Articular chondrocyte of knee joint (primary cell): ENCODE data around the gene EGFL8. TPM values are rescaled to one million over a fixed set of nuclear protein-coding genes. Genes with fewer than 3 reads are reported as not detected.

ENCODE experiments used
- small RNA-seq: library from RNA; depleted of rRNA; stranded (forward); fragments of <200 nt; gene quantifications from one replicate; pipeline ENCODE3, GENCODE V24; 2012
- total RNA-seq: library from RNA; depleted of rRNA; stranded (reverse); fragments of >200 nt; gene quantifications from 2 replicates; pipeline ENCODE4 v1.2.3, GENCODE V29; 2012

Gene EGFL8
- 0.86 and 1.7 TPM in 2 replicates for total RNA-seq

GRCh38 chr6:32164295-32164694 is at the start of gene EGFL8:
Gene EGFL8 (plus strand): TSS chr6:32164595. CDS start chr6:32166166, 1,571 bp downstream.

DNA sequence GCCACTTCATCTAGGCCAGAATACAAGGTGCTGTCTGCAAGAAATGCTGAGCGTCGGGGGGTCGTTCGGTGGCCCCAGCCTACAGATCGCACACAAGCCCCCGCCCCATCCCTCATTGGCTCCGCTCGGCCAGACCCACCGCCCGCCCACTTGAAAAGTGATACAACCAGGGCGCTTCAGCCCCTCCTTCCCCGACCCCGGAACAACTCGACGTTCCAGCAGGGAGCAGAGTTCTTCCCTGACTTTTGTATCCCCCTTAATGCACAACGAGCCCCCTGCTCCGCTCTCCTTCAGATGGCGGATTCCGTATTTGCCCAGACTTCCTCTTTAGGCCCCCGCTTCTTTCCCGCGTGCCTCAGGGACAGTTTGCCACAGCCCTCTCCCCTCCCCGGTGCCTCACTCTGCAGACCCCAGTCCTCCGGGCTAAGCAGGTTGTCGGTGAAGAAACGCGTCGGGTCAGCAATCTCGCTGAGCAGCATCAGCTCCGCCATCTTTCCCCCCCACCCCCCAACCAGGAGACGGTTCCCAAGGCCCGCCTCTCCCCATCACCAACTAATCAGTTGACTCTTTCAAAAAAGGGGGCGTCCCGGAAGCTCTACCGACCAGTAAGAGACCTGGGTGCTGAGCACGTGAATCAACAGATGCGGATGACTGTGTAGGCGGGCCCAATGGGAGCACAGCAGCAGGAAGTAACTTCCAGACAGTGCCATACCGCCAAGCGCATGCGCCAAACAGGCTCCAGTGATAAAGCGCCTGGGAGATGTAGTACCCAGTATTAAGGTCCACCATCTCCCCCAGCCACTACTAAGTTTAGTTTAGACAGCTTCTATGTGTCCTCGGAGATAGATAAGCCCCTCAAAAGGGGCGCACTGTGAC is 36.4 kb upstream of the EGFL8 start, which contains the start of gene ATF6B:
Gene ATF6B, minus strand, starts transcription at position 530 of the 876 bp plus-strand sequence. Its CDS starts 39 bp downstream, at position 491.

DNA sequence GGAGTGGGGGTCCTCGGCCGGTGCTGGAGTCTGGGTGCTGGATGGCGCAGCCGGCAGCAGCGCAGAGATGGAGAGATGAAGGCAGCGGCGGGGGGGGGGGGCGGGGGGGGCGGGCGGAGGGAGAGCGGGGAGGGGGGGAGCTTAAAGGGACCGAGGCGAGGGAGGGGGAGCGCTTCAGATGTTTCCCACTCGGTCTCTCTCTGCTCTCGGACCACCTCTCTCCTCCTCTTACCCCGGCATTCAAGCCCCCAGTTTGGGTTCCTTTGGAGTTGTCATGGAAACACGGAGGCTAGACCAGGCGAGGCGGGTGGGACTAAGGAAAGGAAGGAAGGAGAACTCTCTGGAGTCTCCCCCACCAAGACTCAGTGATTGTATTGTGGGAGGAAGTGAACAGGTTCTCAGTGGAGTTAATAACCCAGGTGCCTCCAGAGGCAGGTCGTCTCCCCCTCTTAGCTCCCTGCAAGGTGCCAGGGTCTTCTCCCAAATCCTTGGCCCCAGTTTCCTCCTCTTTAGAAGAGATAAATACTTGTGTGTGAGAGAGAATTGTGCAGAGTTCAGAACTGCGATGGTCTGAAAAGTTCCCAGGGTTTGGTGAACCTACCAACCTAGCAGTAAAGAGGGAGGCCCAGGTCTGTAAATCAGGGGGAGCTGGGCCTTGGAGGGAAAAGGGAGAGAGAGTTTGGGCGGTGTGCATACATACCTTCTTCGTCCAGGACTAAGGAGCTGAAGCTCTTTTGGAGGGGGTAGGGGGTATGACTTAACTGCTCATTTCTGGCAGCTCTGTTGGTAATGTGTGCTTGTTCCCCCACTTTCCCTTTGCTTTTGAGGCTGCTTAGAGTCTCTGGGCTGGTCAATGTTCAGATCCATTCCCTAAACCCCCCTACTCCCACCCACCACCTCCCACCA is 12.3 kb upstream of the EGFL8 start, which contains the start of gene PRRT1:
Gene PRRT1, minus strand, starts transcription at position 77 of the 906 bp plus-strand sequence. CDS start 112 bp downstream, outside the sequence.

DNA sequence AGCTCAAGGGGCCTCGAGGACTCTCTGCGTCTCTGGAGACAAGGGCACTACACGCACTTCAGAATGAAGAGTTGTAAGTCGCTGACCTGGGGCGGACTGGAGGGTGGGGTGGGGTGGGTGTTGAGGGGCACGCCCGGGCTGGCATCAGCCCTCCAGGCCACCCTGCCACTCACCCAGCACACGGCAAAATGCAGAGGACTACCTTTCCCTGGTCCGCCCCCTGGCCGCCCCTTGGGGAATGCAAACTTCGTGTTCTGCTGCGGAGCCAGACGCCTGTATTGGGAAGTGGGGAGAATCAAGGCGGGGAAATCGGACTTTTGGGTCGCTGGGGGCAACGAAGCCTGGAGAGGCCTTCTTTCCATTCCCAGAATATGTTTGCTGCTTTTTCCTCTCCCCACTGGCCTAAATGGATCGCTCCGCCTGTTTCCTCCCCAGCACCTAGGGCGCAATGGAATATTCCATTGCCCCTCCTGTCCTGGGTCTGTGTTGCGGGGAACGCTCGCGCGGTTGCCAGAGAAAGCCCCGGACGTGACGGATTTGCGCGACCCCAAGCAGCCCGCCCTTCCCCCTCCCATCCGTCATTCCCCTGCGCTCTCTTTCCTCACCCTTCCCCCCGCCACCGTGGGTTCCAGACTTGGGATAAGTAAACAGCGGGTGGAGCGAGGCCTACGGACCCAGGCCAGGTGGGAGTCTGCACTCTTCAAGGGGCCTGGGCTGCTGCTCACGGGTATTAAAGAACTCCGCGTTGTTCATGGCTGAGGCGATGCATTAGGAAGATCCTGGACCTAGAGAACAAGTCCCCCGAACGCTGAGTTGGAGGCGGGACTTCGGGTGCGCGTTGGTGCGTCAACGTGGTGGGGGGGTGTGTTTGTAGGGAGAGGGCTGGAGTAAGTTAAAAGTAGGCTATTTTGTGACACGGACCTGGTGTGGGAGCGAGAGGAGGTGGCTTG is 10.6 kb upstream of the EGFL8 start, which contains the start of gene PPT2:
Gene PPT2, plus strand, starts transcription at position 578 of the 950 bp plus-strand sequence. CDS start 454 bp downstream, outside the sequence.

DNA sequence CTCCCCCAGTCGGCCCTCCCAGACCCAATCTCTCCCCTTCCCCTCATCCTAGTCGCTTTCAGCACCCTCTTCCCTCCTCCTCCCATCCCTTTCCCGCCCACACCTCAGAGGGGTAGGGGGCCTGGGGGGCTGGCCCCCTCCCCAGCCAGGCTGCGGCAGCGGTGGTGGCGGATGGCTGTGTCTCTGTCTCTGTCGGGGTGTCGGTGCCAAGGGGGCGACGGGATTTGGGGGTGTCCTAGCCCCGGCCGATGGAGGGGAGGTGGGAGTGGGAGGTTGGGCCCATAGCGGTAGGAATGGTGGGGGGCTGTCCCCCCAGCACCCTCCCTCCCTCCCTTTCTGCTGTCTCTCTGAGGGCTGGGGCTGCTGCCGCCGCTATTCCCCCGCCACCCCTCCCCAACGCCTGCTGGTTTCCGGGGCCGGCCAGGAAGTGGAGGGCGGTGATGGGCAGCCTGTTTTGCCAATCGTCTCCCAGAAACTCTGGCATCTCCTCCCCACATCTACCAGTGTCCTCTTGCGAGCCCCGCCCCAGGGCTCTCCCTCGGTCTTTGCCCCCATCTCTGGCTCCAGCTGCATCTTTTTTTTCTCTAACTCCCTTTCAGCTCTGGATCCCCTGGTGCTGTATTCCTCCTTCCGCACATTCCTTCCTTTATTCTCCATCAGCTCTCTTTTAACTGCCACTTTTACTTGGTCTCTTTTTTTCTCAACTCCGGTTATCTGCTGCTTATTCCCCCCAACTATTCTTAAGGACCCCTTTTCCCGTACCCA is 11.5 kb downstream of the EGFL8 start, which contains the start of gene AGPAT1:
Gene AGPAT1, minus strand, starts transcription at position 374 of the 765 bp plus-strand sequence. CDS start 4,588 bp downstream, outside the sequence.

GRCh38 chr6:32177788-32178546 is 13.6 kb downstream of the EGFL8 start, which contains the start of gene RNF5:
Gene RNF5 (plus strand): TSS chr6:32178405. CDS start chr6:32178512, 107 bp downstream.

GRCh38 chr6:32184084-32184640 is 19.8 kb downstream of the EGFL8 start, which contains the start of gene AGER:
Gene AGER (minus strand): TSS chr6:32184253. CDS start chr6:32184222, 31 bp downstream.

GRCh38 chr6:32190054-32190851 is 25.9 kb downstream of the EGFL8 start, which contains the start of gene PBX2:
Gene PBX2 (minus strand): TSS chr6:32190202. CDS start chr6:32189915, 287 bp downstream.

DNA sequence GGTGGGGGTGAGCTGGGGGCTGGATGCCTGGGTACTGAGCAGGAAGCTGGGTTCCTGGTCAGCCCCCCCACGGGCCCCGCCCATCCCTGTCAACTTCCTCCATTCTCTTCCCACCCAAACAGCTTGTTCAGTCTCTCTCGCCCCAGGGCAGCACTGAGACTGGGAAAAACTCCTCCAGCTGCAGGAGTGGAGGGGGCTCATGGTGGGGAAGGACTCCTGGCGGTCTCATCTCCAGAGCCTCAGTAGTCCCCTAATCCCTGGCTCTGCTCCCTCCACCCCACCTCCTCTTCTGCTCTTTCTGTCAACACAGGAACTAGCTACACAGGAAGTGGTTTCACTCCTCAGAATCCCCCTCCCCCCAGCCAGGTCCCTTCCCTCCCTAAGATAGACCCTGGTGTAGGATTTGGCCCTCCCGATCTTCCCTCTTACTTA is 28.2 kb downstream of the EGFL8 start, which contains the start of gene GPSM3:
Gene GPSM3, minus strand, starts transcription at position 36 of the 432 bp plus-strand sequence. CDS start 130 bp downstream, outside the sequence.

Small RNA genes within 50 kb of the gene (small RNA-seq; reads per million reads assigned to genes)
- gene AL662884.1 (not detected), gene MIR6833 (0.53 reads per million, percentile 14 among the genes with 10 or more reads in this experiment)

Other genes with a start within 250 kb of the EGFL8 start
- 19.1 and 22.0 TPM in 2 replicates for gene C2, start 236.9 kb upstream of the EGFL8 start, total RNA-seq
- gene CFB, start 218.5 kb upstream of the EGFL8 start, total RNA-seq: 26.9 and 34.6 TPM in 2 replicates
- gene NELFE, start 205.6 kb upstream of the EGFL8 start, total RNA-seq: 97.0 and 105 TPM in 2 replicates
- 35.3 and 40.4 TPM in 2 replicates for gene SKIC2, start 205.4 kb upstream of the EGFL8 start, total RNA-seq
- 11.6 and 13.0 TPM in 2 replicates for gene DXO, start 192.5 kb upstream of the EGFL8 start, total RNA-seq
- gene C4A, start 182.5 kb upstream of the EGFL8 start, total RNA-seq: 4.0 and 8.2 TPM in 2 replicates
- 2.4 and 3.4 TPM in 2 replicates for gene C4B, start 149.8 kb upstream of the EGFL8 start, total RNA-seq
- 0.13 TPM in 1 of 2 replicates, not detected in the other for gene CYP21A2, start 126.2 kb upstream of the EGFL8 start, total RNA-seq
- 23.9 and 41.1 TPM in 2 replicates for gene TNXB, start 55.3 kb upstream of the EGFL8 start, total RNA-seq
- 21.6 and 33.5 TPM in 2 replicates for gene ATF6B, start 36.3 kb upstream of the EGFL8 start, total RNA-seq
- gene FKBPL, start 34.3 kb upstream of the EGFL8 start, total RNA-seq: 4.6 and 8.8 TPM in 2 replicates
- 0.39 and 0.54 TPM in 2 replicates for gene PRRT1, start 12.7 kb upstream of the EGFL8 start, total RNA-seq
- gene PPT2, start 10.5 kb upstream of the EGFL8 start, total RNA-seq: 10.6 and 20.8 TPM in 2 replicates
- 26.8 and 31.0 TPM in 2 replicates for gene AGPAT1, start 11.5 kb downstream of the EGFL8 start, total RNA-seq
- gene RNF5, start 13.8 kb downstream of the EGFL8 start, total RNA-seq: 23.9 and 32.4 TPM in 2 replicates
- gene AGER, start 19.7 kb downstream of the EGFL8 start, total RNA-seq: 0.54 and 0.78 TPM in 2 replicates
- gene PBX2, start 25.6 kb downstream of the EGFL8 start, total RNA-seq: 17.1 and 20.8 TPM in 2 replicates
- gene GPSM3, start 28.0 kb downstream of the EGFL8 start, total RNA-seq: 0.86 and 1.0 TPM in 2 replicates
- gene NOTCH4, start 59.5 kb downstream of the EGFL8 start, total RNA-seq: 0.65 and 1.1 TPM in 2 replicates
- not detected in 2 replicates for gene TSBP1, start 207.3 kb downstream of the EGFL8 start, total RNA-seq
- not detected in 2 replicates for gene BTNL2, start 242.6 kb downstream of the EGFL8 start, total RNA-seq